Measurements from ENCODE around the gene TP63.

- TF ChIP-seq CTCF (conservative IDR thresholded peaks at IDR 0.05; ENCODE audit: low read depth in 2 of 2) (no peak), POLR2AphosphoS5 (IDR thresholded peaks at IDR 0.05; ENCODE audit: low read depth) (no peak), ETS1 (IDR thresholded peaks at IDR 0.05) (no peak), EZH2 (IDR thresholded peaks at IDR 0.05; ENCODE audit: low read depth, unreplicated experiment) (no peak), CREB1 (CRISPR knock-in tag; IDR thresholded peaks at IDR 0.05; ENCODE audit: low read depth) (no peak), STAT1 (IDR thresholded peaks at IDR 0.05; ENCODE audit: unreplicated experiment) (no peak), NANOG (IDR thresholded peaks at IDR 0.05; ENCODE audit: borderline replicate concordance) (no peak), REST (IDR thresholded peaks at IDR 0.05; ENCODE audit: unreplicated experiment) (no peak), EZH2phosphoT487 (IDR thresholded peaks at IDR 0.05; ENCODE audit: unreplicated experiment) (no peak), ZNF331 (CRISPR knock-in tag; IDR thresholded peaks at IDR 0.05; ENCODE audit: low read depth) (no peak)
These were observed 116.9 kb downstream of the TP63 start for GRCh38 chr3:189748046-189748445.

Measured in GM23338 (cell line).